Suprapubic skin (tissue), 3 donors: ENCODE results near the gene RAB10.

ENCODE experiments used
- EP300 ChIP-seq: sonication (generic); formaldehyde crosslinking; IDR thresholded peaks from one replicate; pipeline ENCODE4 v1.6.1; 2017; ENCODE audit warnings: antibody characterized with exemption
- POLR2A ChIP-seq, 2 donors: fragments of 450-650 bp; IDR thresholded peaks; one replicate each; pipeline ENCODE4 v1.6.1; 2017; ENCODE audit warnings: antibody characterized with exemption in 2 of 2, mild to moderate bottlenecking in 2 of 2, moderate library complexity in 2 of 2
- TF ChIP-seq, protein P1 (sequence below), 2 donors: fragments of 200-600 bp in 1 of 2; fragments of 450-650 bp in 1 of 2; sonication (generic) in 1 of 2; IDR thresholded peaks; one replicate each; pipeline ENCODE4 v1.5.1; 2016 to 2019; ENCODE audit warnings: antibody characterized with exemption in 2 of 2, mild to moderate bottlenecking in 1 of 2, moderate library complexity in 1 of 2

DNA sequence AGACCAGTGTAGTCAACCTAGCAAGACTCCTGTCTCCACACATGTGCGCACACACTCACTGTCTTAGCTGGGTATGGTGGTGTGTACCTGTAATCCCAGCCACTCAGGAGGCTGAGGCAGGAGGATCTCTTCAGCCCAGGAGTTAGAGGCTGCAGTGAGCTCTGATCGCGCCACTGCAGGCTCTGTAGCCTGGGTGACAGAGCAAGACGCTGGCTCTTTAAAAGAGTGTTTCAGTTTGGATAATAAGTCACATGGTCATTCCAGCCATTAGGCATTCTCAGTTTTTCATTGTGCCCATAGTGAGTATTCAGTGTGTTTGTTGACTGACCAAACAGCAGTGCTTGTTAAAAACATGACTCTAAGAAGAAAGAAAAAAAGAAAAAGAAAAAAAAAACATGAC, 31.0 kb downstream of the RAB10 start:
- TF ChIP-seq, protein P1, sequence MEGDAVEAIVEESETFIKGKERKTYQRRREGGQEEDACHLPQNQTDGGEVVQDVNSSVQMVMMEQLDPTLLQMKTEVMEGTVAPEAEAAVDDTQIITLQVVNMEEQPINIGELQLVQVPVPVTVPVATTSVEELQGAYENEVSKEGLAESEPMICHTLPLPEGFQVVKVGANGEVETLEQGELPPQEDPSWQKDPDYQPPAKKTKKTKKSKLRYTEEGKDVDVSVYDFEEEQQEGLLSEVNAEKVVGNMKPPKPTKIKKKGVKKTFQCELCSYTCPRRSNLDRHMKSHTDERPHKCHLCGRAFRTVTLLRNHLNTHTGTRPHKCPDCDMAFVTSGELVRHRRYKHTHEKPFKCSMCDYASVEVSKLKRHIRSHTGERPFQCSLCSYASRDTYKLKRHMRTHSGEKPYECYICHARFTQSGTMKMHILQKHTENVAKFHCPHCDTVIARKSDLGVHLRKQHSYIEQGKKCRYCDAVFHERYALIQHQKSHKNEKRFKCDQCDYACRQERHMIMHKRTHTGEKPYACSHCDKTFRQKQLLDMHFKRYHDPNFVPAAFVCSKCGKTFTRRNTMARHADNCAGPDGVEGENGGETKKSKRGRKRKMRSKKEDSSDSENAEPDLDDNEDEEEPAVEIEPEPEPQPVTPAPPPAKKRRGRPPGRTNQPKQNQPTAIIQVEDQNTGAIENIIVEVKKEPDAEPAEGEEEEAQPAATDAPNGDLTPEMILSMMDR (IDR thresholded peaks at IDR 0.05): no peak
- TF ChIP-seq POLR2A (IDR thresholded peaks at IDR 0.05) (no peak), EP300 (no peak)
